Measurements from ENCODE around the gene PRICKLE4.

The PRICKLE4 gene

GRCh38 chr6:41836660-41837052, 56.1 kb downstream of the PRICKLE4 start:
- DNase-seq (ENCODE audit: low read depth, low spot score) = no peak
- POLR2A ChIA-PET = no interaction called here
- CTCF ChIA-PET = interaction anchor here (0.8 to 1.0 kb wide), 2 partner anchors 10 to 208 kb away, joined by 3 read pairs; no protein-coding TSS in a partner anchor
- TF ChIP-seq CTCF (IDR thresholded peaks at IDR 0.05; ENCODE audit: insufficient read depth, low read length, missing control alignments) = no peak
- H3K4me3 ChIP-seq (ENCODE audit: low read depth, low read length) = no peak overlapping the region

Data from AG04449 (cell line).